GM12872 (cell line): Measurements from ENCODE around the gene TMEM151B.
A peak's percentile ranks its signal among the peaks of the same experiment; 100 is the strongest.

Experiments
- TF ChIP-seq, protein P1 (sequence below): IDR thresholded peaks from 3 replicates; pipeline ENCODE4 v1.5.1; 2011; ENCODE audit warnings: low read depth, mild to moderate bottlenecking, low read length, moderate library complexity; ENCODE audit not compliant: insufficient read depth

TMEM151B gene

DNA sequence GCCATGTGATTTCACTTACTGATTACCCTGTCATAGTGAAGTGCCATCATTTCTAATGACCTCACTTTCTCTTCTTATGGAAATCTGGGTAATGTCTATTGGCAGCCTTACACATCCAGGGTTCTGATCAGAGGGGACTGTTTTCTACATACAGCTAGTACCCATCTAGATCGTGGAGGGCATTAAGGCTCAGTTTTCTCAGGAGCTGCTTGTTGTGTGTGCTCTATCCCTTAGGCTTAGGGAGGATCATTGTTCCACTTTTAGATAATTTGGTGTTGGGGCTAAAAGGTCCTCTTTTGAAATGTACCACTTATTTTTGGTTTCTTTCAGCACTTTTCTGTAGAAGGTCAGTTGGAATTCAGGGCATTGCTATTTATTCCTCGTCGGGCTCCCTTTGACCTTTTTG lies 19.5 kb upstream of the TMEM151B start:
- TF ChIP-seq, protein P1, sequence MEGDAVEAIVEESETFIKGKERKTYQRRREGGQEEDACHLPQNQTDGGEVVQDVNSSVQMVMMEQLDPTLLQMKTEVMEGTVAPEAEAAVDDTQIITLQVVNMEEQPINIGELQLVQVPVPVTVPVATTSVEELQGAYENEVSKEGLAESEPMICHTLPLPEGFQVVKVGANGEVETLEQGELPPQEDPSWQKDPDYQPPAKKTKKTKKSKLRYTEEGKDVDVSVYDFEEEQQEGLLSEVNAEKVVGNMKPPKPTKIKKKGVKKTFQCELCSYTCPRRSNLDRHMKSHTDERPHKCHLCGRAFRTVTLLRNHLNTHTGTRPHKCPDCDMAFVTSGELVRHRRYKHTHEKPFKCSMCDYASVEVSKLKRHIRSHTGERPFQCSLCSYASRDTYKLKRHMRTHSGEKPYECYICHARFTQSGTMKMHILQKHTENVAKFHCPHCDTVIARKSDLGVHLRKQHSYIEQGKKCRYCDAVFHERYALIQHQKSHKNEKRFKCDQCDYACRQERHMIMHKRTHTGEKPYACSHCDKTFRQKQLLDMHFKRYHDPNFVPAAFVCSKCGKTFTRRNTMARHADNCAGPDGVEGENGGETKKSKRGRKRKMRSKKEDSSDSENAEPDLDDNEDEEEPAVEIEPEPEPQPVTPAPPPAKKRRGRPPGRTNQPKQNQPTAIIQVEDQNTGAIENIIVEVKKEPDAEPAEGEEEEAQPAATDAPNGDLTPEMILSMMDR, result no peak

DNA sequence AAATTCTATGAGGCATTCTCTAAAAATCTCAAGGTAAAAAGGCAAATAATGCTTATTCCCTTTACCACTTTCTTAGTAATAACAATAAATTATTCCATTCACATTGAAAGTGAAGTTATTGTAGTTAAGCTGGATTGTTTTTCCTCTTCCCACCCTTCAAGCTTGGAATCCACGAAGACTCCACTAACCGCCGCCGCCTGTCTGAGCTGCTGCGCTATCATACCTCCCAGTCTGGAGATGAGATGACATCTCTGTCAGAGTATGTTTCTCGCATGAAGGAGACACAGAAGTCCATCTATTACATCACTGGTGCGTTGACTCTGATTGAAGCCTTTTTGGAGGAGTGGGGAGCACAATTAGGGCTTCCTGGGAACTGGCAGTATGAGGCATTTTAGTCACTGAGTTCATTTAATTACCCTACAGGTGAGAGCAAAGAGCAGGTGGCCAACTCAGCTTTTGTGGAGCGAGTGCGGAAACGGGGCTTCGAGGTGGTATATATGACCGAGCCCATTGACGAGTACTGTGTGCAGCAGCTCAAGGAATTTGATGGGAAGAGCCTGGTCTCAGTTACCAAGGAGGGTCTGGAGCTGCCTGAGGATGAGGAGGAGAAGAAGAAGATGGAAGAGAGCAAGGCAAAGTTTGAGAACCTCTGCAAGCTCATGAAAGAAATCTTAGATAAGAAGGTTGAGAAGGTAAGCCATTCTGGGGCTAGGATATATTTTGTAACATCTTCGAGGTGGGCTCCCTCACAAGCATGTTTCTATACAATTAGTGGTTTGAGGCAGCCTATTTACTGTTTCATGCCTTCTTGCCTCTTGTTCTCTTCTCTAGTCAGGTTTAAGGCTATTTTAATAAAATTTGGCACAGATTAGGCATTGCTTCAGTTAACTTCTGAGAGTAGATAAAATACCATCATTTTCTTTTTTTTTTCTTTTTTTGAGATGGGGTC lies 18.4 kb upstream of the TMEM151B start:
- TF ChIP-seq, protein P1, result no peak

DNA sequence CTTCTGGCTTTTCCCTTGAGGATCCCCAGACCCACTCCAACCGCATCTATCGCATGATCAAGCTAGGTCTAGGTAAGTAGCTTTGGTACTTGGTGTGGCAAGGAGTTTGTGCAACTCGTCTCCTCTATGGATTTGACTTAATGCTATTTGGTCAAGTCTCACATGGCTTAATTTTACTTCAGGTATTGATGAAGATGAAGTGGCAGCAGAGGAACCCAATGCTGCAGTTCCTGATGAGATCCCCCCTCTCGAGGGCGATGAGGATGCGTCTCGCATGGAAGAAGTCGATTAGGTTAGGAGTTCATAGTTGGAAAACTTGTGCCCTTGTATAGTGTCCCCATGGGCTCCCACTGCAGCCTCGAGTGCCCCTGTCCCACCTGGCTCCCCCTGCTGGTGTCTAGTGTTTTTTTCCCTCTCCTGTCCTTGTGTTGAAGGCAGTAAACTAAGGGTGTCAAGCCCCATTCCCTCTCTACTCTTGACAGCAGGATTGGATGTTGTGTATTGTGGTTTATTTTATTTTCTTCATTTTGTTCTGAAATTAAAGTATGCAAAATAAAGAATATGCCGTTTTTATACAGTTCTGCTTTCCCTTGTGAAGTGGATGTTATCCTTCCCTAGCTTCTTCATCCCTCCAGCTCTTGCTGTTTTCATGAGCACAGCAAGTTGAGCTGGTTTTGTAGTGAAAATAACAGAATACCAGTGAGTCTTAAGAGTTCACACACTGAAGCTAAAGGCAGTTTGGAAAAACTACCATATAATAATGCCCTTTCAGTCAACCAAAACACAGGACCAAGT lies 16.7 kb upstream of the TMEM151B start:
- TF ChIP-seq, protein P1, result peak; percentile 64

DNA sequence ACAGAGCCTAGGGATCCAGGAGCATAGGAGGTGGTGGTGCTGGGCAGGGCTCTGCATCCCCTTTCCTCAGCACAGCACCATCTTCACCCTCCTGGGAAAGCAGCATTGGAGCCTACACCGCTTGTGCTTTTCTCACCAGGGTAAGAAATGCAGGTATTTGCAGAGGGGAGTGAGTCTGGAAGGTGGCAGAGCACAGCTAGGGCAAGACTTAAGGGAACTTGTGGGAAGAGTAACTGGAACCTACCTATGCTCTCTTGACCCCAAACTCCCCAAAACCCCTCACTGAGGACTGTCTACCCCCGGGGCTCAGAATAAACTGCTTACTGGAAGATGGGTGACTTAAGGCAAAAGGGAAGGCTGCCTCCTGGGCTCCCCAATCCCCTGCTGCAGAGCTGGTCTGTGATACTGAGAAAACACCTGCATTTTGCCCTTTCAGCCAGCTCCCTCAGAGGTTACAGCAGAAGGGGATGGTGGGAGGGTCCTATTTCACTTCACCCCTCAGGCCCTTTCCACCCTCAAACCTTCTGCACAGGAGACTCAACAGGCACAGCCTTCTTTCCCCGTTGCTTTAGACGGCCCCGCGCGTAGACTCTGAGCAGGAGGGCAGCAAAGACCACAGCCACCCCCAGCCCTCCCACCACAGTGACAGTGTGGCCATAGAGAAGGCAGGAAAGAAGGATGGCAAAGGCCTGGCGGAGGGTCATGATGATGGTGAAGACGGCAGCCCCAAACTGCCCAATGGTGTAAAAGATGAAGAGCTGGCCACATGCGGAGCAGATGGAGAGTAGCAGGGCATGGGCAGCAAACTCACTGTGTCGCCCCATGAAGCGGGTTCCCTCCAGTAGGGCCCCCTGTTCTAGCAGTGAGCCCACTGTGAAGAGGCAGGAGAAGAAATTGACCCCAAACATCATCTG lies 15.8 kb upstream of the TMEM151B start:
- TF ChIP-seq, protein P1, result no peak

DNA sequence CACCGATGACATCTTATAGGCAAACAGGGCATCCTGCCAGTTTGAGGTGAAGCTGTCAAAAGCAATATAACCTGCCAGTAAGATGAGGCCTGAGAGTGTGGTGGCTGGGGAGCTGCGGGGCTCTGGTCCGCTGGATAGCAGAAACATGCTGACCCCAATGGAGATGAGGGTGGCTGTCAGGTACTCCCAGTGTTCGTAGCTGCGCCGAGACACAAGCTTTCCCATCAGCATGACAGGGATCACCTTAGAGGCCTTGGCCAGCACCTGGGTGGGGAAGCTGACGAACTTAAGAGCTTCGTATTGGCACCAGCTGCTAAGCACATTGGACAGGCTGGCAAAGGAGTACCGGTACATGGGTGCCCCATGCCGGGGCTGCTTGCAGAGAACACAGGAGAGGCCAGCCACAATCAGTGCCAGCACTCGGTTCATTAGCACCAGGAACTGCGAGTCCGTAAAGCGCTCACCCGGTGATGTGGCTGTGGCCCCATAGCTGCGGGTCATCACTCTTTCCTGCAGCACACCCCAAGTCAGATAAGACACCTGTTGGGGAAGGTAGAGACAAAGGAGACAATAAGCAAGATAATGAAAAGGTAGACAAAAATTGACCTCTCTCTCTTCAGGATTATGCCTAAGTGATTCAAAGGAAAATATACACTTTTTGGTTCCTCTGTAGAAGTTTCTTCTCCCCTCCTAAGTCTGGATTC lies 15.0 kb upstream of the TMEM151B start:
- TF ChIP-seq, protein P1, result no peak

DNA sequence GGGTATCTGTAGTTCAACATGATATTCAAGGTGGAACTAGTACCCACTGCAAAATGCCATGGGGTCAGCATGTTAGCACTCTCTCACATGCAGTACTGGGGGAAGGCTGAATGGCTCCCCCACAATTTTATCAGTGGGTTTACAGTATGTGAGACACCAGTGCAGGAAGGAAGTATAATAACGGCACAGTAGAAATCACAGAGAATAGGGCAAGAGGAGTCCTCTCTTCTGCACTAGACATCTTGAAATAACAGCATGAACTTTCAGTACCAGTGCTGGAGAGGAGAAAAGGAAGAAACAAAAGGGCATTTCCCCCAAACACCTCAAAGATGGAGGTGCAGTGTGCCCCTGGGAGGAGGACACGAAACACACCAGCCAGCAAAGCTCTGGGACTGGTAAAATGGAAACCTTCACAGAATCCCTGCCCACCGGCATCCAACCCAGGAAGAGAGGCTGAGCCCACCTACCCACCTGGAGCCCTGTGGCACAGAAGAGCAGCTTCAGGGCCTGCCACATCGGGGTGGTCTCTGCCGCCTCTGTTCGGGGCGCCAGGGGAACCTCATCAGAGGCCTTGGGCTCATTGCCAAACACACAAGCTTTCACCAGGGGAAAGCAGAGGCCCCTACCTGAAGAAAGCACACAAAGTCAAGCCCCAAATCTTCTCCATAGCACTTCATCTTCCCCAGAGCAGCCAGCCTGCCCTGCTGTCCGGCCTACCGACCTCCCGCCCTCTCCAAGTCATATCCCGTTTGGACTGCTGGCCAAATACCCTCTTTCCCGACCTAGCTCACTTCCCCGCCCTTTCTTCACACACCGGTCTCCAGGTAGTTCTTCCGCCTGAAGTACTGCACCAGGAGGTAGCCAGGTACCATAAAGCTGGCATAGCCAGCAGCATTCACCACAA lies 14.1 kb upstream of the TMEM151B start:
- TF ChIP-seq, protein P1, result no peak
